Measurements from ENCODE around the gene ASB6. TPM values are rescaled to one million over a fixed set of nuclear protein-coding genes. Genes with fewer than 3 reads are reported as not detected.

Gene ASB6
- total RNA-seq, 1 donor from 2014 or later = 6.1 TPM

DNA sequence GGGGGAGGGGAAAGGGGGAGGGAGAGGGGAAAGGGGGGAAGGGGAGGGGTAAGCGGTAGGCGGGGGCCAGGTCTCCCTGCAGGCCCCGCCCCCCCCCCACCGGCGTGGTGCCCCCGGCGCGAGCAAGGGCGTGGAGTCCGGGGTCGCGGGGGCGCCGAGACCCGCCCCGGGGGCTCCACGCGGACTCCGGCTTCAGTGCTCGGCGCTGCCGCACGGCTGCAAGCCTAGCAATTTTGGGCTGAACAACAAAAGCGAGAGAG lies 31.8 kb downstream of the ASB6 start:
- TF ChIP-seq, protein P1, sequence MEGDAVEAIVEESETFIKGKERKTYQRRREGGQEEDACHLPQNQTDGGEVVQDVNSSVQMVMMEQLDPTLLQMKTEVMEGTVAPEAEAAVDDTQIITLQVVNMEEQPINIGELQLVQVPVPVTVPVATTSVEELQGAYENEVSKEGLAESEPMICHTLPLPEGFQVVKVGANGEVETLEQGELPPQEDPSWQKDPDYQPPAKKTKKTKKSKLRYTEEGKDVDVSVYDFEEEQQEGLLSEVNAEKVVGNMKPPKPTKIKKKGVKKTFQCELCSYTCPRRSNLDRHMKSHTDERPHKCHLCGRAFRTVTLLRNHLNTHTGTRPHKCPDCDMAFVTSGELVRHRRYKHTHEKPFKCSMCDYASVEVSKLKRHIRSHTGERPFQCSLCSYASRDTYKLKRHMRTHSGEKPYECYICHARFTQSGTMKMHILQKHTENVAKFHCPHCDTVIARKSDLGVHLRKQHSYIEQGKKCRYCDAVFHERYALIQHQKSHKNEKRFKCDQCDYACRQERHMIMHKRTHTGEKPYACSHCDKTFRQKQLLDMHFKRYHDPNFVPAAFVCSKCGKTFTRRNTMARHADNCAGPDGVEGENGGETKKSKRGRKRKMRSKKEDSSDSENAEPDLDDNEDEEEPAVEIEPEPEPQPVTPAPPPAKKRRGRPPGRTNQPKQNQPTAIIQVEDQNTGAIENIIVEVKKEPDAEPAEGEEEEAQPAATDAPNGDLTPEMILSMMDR (IDR thresholded peaks at IDR 0.05; ENCODE audit: insufficient read depth, low read length, severe bottlenecking) = no peak
- Histone ChIP-seq H3K27me3 (ENCODE audit: control insufficient read depth, insufficient read depth, low read length) (peaks cover 4% of the 10 kb centered on the region), H3K36me3 (ENCODE audit: control insufficient read depth, insufficient read depth, low read length) (no peaks in the 10 kb centered on the region), H3K4me3 (ENCODE audit: low read depth, low read length) (peak overlapping the region; percentile 53)
- FAIRE-seq = no peak
- no peak for DNase-seq (ENCODE audit: low read depth)

DNA sequence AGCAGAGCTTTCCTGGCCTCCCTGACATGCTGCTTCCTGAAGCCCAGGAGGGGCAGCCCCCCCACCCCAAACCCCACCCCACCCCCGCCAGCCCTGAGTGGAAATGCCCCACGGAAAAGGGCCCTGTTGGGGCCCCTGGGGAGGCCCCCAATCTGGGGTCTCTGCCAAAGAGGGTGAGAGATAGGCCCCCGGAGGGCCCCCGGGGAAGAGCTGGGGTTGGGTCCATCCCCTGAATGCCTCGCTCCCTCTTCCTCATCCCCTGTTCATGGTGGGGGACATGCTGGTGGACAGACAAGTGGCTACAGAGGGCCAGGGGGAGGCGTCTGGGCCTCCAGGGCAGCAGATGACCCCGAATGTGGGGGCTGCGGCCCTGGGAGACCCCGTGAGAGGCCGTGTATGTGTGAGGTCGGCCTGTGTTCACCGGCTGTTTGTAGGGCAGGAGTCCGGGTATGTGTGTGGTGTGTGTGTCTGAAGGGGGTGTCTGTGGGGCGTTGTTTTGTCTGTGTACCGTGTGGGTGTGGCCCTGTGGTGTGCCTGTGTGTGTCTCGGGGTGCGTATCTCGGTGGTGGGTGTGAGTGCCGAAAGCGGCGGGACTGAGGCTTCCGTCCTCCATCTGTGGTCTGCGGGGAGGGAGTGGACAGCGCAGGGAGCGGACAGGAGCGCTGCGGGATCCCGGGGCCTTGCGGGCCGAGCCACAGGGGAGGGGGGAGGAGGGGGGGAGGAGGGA lies 32.3 kb downstream of the ASB6 start:
- DNase-seq (ENCODE audit: low read depth) = peak; percentile 9
- no peaks in the 10 kb centered on the region for H3K36me3 ChIP-seq (ENCODE audit: control insufficient read depth, insufficient read depth, low read length)
- no peak for FAIRE-seq
- peaks cover 4% of the 10 kb centered on the region for H3K27me3 ChIP-seq (ENCODE audit: control insufficient read depth, insufficient read depth, low read length)
- H3K4me3 ChIP-seq (ENCODE audit: low read depth, low read length) = peak overlapping the region; percentile 53
- TF ChIP-seq, protein P1 (IDR thresholded peaks at IDR 0.05; ENCODE audit: insufficient read depth, low read length, severe bottlenecking) = no peak

DNA sequence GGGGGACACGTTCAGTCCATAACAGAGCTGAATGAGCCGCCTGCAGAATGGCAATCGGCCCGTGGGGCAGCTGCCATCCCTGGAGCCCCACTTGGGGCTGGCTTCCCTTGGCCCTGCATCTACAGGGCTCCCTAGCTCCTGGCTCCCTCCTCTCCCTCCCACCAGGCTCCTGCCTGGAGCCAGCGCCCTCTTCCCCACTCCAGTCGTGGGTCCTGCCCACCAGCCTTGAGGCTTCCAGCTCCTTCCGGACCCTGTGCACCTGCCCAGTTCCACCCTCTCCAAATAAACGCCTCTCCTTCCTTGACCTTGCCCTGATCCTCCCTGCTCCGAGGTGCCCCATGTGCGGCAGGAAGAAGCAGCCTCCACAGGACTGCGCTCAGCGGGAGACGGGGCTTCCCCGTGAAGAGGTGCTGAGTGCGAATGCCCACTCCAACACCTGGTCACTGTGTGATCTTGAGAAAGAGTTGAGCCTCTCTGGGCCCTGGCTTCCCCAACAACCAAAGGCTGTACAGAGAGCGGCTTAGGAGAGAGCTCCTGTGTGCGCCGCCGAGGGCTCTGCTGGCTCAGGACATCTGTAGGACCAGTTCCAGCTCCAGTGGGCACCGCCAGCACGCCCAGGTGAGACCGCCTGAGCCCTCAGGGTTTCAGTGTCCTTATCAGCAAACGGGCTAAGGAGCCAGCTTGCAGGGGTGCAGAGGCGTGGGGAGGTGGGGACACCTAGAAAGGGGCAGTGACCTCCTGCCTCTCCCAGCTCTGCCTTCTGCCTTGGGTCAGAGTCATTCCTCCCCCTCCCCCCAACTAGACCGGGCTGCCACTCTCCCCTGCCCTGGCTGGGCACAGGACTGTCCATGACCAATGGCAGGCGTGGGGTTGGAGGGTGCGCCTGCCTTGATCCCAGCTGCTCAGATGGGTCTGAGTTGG lies 33.1 kb downstream of the ASB6 start:
- Histone ChIP-seq H3K4me3 (ENCODE audit: low read depth, low read length) (no peak overlapping the region), H3K36me3 (ENCODE audit: control insufficient read depth, insufficient read depth, low read length) (no peaks in the 10 kb centered on the region), H3K27me3 (ENCODE audit: control insufficient read depth, insufficient read depth, low read length) (peaks cover 4% of the 10 kb centered on the region)
- TF ChIP-seq, protein P1 (IDR thresholded peaks at IDR 0.05; ENCODE audit: insufficient read depth, low read length, severe bottlenecking) = no peak
- DNase-seq (ENCODE audit: low read depth) = no peak
- FAIRE-seq = no peak

DNA sequence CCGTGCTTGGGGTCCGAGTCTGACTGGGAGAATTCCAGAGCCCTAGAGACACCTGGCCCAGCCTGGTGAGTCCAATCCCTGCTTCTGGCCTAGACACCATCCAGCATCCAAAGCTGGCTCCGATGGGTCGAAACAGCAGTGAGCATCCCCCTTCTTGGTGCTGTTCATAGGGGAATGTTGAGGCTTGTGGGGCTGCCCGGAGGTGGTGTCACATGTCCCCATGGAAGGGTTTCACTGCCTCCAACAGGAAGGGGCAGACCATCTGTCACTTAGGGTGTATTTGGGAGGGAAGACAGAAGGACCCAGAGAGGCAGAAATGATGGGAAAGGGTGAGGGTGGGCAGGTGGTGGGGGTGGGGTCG lies 34.9 kb downstream of the ASB6 start:
- FAIRE-seq (no peak), DNase-seq (ENCODE audit: low read depth) (no peak)
- H3K27me3 ChIP-seq (ENCODE audit: control insufficient read depth, insufficient read depth, low read length) = no peaks in the 10 kb centered on the region
- no peak overlapping the region for H3K4me3 ChIP-seq (ENCODE audit: low read depth, low read length)
- H3K36me3 ChIP-seq (ENCODE audit: control insufficient read depth, insufficient read depth, low read length) = no peaks in the 10 kb centered on the region
- TF ChIP-seq, protein P1 (IDR thresholded peaks at IDR 0.05; ENCODE audit: insufficient read depth, low read length, severe bottlenecking) = no peak

DNA sequence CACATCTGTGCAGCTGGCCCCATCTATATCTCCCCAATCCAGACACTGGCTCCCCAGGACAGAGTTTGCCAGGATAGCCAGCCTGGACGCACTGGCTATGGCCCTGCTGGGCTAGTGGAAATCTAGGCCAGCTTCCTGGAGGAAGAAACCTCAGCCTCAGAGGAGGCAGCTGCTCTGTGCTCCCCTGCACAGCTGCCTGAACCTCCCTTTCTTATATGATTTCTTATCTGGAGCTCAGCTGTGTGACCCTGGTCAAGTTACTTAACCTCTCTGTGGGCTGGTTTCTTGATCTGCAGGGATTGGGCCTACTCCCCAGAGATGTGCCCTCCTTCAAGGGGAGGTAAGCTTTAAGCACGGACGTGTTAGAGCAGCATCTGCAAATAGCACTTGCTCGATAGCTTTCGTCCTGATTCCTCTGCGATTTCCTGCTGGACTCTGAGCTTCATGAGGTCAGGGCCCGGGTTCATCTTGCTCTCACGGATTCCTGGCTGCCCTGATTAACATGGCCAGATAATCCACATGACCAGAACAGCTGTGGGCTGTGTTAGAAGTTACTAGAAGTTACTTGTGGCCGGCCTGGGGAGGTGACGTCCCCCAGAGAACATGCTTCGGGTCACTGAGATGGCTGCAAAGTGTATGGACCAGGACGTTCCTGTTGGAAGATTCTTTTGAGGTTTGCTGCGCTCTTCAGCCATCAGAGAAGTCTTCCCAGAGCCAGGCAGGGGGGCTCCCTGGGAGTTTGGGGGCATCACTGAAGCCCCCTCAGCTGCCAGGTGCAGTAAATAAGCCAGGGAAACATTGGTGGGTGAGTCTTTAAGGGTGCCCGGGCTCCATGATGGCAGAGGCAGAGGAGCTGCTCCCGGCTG lies 35.6 kb downstream of the ASB6 start:
- no peak for FAIRE-seq
- no peak overlapping the region for H3K4me3 ChIP-seq (ENCODE audit: low read depth, low read length)
- no peak for DNase-seq (ENCODE audit: low read depth)
- no peaks in the 10 kb centered on the region for H3K27me3 ChIP-seq (ENCODE audit: control insufficient read depth, insufficient read depth, low read length)
- TF ChIP-seq, protein P1 (IDR thresholded peaks at IDR 0.05; ENCODE audit: insufficient read depth, low read length, severe bottlenecking) = no peak
- no peaks in the 10 kb centered on the region for H3K36me3 ChIP-seq (ENCODE audit: control insufficient read depth, insufficient read depth, low read length)

All from bronchial epithelial cell (primary cell).